ENCODE data around the gene MMP12.
"Not testable (repeated sequence)": the region's sequence is repeated elsewhere in the genome, so short reads cannot be mapped to it uniquely, and the experiment has no call there.

The MMP12 gene

GRCh38 chr11:102874852-102875251 is at the start of gene MMP12:
MMP12 (minus strand) TSS chr11:102874982; CDS start chr11:102874937, 45 bp downstream.
- no peak for DNase-seq (ENCODE audit: low spot score)

GRCh38 chr11:102921587-102922220 is 46.9 kb upstream of the MMP12 start:
- DNase-seq (ENCODE audit: low spot score) = no peak

- peak; percentile 50 for DNase-seq (ENCODE audit: low spot score)
Measured at GRCh38 chr11:102920118-102920684, 45.4 kb upstream of the MMP12 start.

- no peak for DNase-seq (ENCODE audit: low spot score)
Measured at GRCh38 chr11:102915044-102915375, 40.2 kb upstream of the MMP12 start.

GRCh38 chr11:102914238-102915043 is 39.7 kb upstream of the MMP12 start:
- DNase-seq (ENCODE audit: low spot score) = peak; percentile 38

- no peak for DNase-seq (ENCODE audit: low spot score)
Measured at GRCh38 chr11:102912482-102912830, 37.7 kb upstream of the MMP12 start.

- no peak for DNase-seq (ENCODE audit: low spot score)
Measured at GRCh38 chr11:102911758-102912481, 37.1 kb upstream of the MMP12 start.

GRCh38 chr11:102905848-102906247 is 31.1 kb upstream of the MMP12 start:
- not testable (repeated sequence) for DNase-seq (ENCODE audit: low spot score)

GRCh38 chr11:102903895-102904294 is 29.1 kb upstream of the MMP12 start:
- not testable (repeated sequence) for DNase-seq (ENCODE audit: low spot score)

- DNase-seq (ENCODE audit: low spot score) = no peak
Measured at GRCh38 chr11:102900346-102900745, 25.6 kb upstream of the MMP12 start.

- no peak for DNase-seq (ENCODE audit: low spot score)
Measured at GRCh38 chr11:102891736-102892135, 17.0 kb upstream of the MMP12 start.

GRCh38 chr11:102886999-102887398 is 12.2 kb upstream of the MMP12 start:
- no peak for DNase-seq (ENCODE audit: low spot score)

- no peak for DNase-seq (ENCODE audit: low spot score)
Measured at GRCh38 chr11:102883141-102883540, 8.4 kb upstream of the MMP12 start.

- no peak for DNase-seq (ENCODE audit: low spot score)
Measured at GRCh38 chr11:102882389-102883024, 7.7 kb upstream of the MMP12 start.

- no peak for DNase-seq (ENCODE audit: low spot score)
Measured at GRCh38 chr11:102879801-102880200, 5.0 kb upstream of the MMP12 start.

- DNase-seq (ENCODE audit: low spot score) = no peak
Measured at GRCh38 chr11:102878595-102878994, 3.8 kb upstream of the MMP12 start.

GRCh38 chr11:102869354-102869964 is 5.3 kb downstream of the MMP12 start:
- not testable (repeated sequence) for DNase-seq (ENCODE audit: low spot score)

GRCh38 chr11:102868339-102868738 is 6.4 kb downstream of the MMP12 start:
- DNase-seq (ENCODE audit: low spot score) = no peak

GRCh38 chr11:102864724-102865123 is 10.1 kb downstream of the MMP12 start:
- DNase-seq (ENCODE audit: low spot score) = no peak

GRCh38 chr11:102853956-102854355 is 20.8 kb downstream of the MMP12 start:
- no peak for DNase-seq (ENCODE audit: low spot score)

- DNase-seq (ENCODE audit: low spot score) = no peak
Measured at GRCh38 chr11:102853055-102853454, 21.7 kb downstream of the MMP12 start.
